Liver (tissue), 9 donors: Measurements from ENCODE around the gene RTF1. TPM values are rescaled to one million over a fixed set of nuclear protein-coding genes. Genes with fewer than 3 reads are reported as not detected.

Source experiments
- DNase-seq: peaks from one replicate; pipeline ENCODE4 v3.0.0-alpha.2; 2017; ENCODE audit warnings: low spot score
- H3K27ac ChIP-seq, 2 donors: one replicate each; pipeline ENCODE4 v1.7.0; 2013; ENCODE audit warnings: inconsistent platforms in 2 of 2, low read length in 2 of 2, control low read depth in 1 of 2, low read depth in 1 of 2, mild to moderate bottlenecking in 1 of 2
- H3K27me3 ChIP-seq, 4 donors: one replicate each; pipeline versions ENCODE4 v1.6.1 to v1.7.0; 2013; ENCODE audit warnings: low read length in 3 of 4, inconsistent platforms in 1 of 4, mild to moderate bottlenecking in 1 of 4, moderate library complexity in 1 of 4; ENCODE audit not compliant: control insufficient read depth in 4 of 4, insufficient read depth in 4 of 4
- H3K36me3 ChIP-seq, 4 donors: one replicate each; pipeline versions ENCODE4 v1.6.1 to v1.7.0; 2013; ENCODE audit warnings: low read length in 3 of 4, mild to moderate bottlenecking in 3 of 4, low read depth in 1 of 4, moderate library complexity in 1 of 4; ENCODE audit not compliant: control insufficient read depth in 4 of 4, insufficient read depth in 3 of 4
- H3K4me1 ChIP-seq, 4 donors: one replicate each; pipeline versions ENCODE4 v1.6.1 to v1.7.0; 2013; ENCODE audit warnings: low read length in 3 of 4, mild to moderate bottlenecking in 3 of 4, moderate library complexity in 1 of 4; ENCODE audit not compliant: control insufficient read depth in 4 of 4, insufficient read depth in 4 of 4
- H3K4me3 ChIP-seq, 3 donors: one replicate each; pipeline versions ENCODE4 v1.6.1 to v1.7.0; 2013; ENCODE audit warnings: low read length in 3 of 3, control low read depth in 1 of 3, low read depth in 1 of 3, mild to moderate bottlenecking in 1 of 3
- H3K9ac ChIP-seq, 2 donors: one replicate each; pipeline ENCODE4 v1.7.0; 2013; ENCODE audit warnings: low read length in 2 of 2, mild to moderate bottlenecking in 2 of 2, moderate library complexity in 2 of 2, control low read depth in 1 of 2, low read depth in 1 of 2
- H3K9me3 ChIP-seq, 4 donors: one replicate each; pipeline versions ENCODE4 v1.6.1 to v1.7.0; 2013; ENCODE audit warnings: low read length in 3 of 4; ENCODE audit not compliant: control insufficient read depth in 4 of 4
- ATF3 ChIP-seq: IDR thresholded peaks from 2 replicates; pipeline ENCODE4 v1.6.1; 2016; ENCODE audit warnings: antibody characterized with exemption
- CTCF ChIP-seq: fragments of 150-350 bp; IDR thresholded peaks from 2 replicates; pipeline ENCODE4 v1.5.1; 2017; ENCODE audit warnings: improper control_type of control experiment, low read depth, low read length; ENCODE audit not compliant: missing input control
- HNF4A ChIP-seq, 2 donors: conservative IDR thresholded peaks; 2 replicates each; pipeline ENCODE4 v1.6.1; 2016; ENCODE audit warnings: antibody characterized with exemption in 2 of 2, mild to moderate bottlenecking in 2 of 2
- HNF4G ChIP-seq: IDR thresholded peaks from 2 replicates; pipeline ENCODE4 v1.6.1; 2016; ENCODE audit warnings: antibody characterized with exemption
- RAD21 ChIP-seq, 2 donors: IDR thresholded peaks; 2 replicates each; pipeline ENCODE4 v1.6.1; 2016; ENCODE audit warnings: antibody characterized with exemption in 2 of 2, mild to moderate bottlenecking in 2 of 2
- REST ChIP-seq: IDR thresholded peaks from 2 replicates; pipeline ENCODE4 v1.6.1; 2016; ENCODE audit warnings: antibody characterized with exemption, mild to moderate bottlenecking
- TAF1 ChIP-seq: conservative IDR thresholded peaks from 2 replicates; pipeline ENCODE4 v1.6.1; 2016; ENCODE audit warnings: antibody characterized with exemption, mild to moderate bottlenecking
- ZBTB33 ChIP-seq: IDR thresholded peaks from 2 replicates; pipeline ENCODE4 v1.6.1; 2016; ENCODE audit warnings: antibody characterized with exemption
- WGBS: extraction: QIAGEN DNeasy Blood & Tissue Kit; methylation state at CpG from one replicate; pipeline ENCODE4 v1.1.7; 2013; 5-methylcytosine and 5-hydroxymethylcytosine counted together
- polyA plus RNA-seq, 2 donors: library from polyadenylated mRNA; stranded (reverse) in 1 of 2; unstranded in 1 of 2; fragments of 200-250 nt in 1 of 2; fragments of >200 nt in 1 of 2; fragmentation: Nextera tagmentation in 1 of 2; extraction: Ambion mirVana in 1 of 2; gene quantifications; one replicate each; pipeline versions ENCODE4 v1.2.1 to v1.2.3, GENCODE V29; 2013 to 2015
- total RNA-seq, 2 donors: library from RNA; depleted of rRNA; stranded (reverse); fragments of >200 nt; gene quantifications; one replicate each; pipeline ENCODE4 v1.2.3, GENCODE V29; 2014
- donor health status: healthy.
- donor health status: healthy.
- donor health status: healthy.
- donor health status: healthy.
- donor health status: healthy.

The RTF1 gene
- total and polyA plus RNA-seq, 4 donors: 8.3 to 37.7 (median 12.1) TPM

DNA sequence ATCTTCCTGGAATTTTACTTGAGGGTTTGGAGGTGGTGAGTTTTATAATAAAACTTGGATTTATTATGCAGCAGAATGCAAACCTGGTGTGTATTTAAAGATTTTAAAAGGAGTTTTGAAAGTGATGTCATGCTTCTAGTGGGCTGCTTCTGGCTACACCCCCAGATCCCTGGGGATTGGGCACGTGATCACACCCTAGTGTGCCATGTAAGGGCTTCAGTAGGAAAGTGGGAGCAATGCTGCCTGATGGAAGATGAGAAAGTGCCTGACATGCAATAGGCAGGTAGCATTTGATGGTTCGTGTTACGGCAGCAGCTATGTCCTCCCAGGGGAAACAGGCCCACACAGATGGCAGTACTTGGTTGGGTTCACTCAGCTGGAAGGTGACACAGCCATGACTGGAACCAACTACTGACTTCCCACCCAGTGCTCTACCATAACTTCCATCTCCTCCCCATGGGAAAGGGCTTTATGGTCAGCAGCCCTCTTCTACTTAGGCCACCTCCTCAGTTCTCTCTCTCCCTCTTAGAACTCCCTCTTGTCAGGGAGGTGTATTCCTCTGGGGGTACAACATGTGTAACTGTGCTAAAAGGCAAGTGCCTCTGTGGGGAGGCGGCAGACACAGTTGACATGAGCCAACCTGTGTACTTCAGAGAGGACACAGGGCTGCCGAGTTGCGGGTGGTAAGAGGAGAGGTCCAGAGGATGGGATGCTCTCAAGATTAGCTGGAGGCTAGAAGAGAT is 82.4 kb downstream of the RTF1 start:
- H3K27me3 ChIP-seq: peaks cover 0 to 2% (median 0%) of the 10 kb centered on the region in 4 donors

GRCh38 chr15:41501191-41501917 is 84.5 kb downstream of the RTF1 start:
- H3K4me3 ChIP-seq: peak overlapping the region in 1 of 3 donors; percentile 7
- no peaks in the 10 kb centered on the region for H3K36me3 ChIP-seq
- H3K9ac ChIP-seq: no peak overlapping the region
- peaks cover 0 to 2% (median 0%) of the 10 kb centered on the region in 4 donors for H3K27me3 ChIP-seq
- WGBS: 48% methylated on average over 56 of the region's 56 CpGs
- H3K4me1 ChIP-seq: peaks cover 0 to 11% (median 4%) of the 10 kb centered on the region in 4 donors
- H3K9me3 ChIP-seq: no peaks in the 10 kb centered on the region
- no peak overlapping the region for H3K27ac ChIP-seq
- DNase-seq: no peak
- TF ChIP-seq HNF4G: no peak
- TF ChIP-seq CTCF: no peak
- no peak for TF ChIP-seq HNF4A (conservative IDR thresholded peaks at IDR 0.05)
- no peak for TF ChIP-seq TAF1
- no peak for TF ChIP-seq RAD21 (IDR thresholded peaks at IDR 0.05)
- TF ChIP-seq REST: no peak
- TF ChIP-seq ATF3: no peak

More for the DNA sequence above, 82.4 kb downstream of the RTF1 start:
- TF ChIP-seq ZBTB33 (no peak), CTCF (no peak), HNF4A (conservative IDR thresholded peaks at IDR 0.05) (no peak)
- no peak overlapping the region for H3K27ac ChIP-seq
- no peak overlapping the region for H3K9ac ChIP-seq
- H3K4me1 ChIP-seq: peaks cover 9 to 31% (median 20%) of the 10 kb centered on the region in 4 donors
- no peak for DNase-seq
- 96% methylated on average over 6 of the region's 6 CpGs for WGBS
- no peaks in the 10 kb centered on the region for H3K9me3 ChIP-seq
- H3K4me3 ChIP-seq: no peak overlapping the region
- H3K36me3 ChIP-seq: no peaks in the 10 kb centered on the region
